Breast epithelium (tissue), 4 donors: ENCODE data around the gene PLA2G15. TPM values are rescaled to one million over a fixed set of nuclear protein-coding genes. Genes with fewer than 3 reads are reported as not detected.
A peak's percentile ranks its signal among the peaks of the same experiment; 100 is the strongest.
"Not testable (repeated sequence)": the region's sequence is repeated elsewhere in the genome, so short reads cannot be mapped to it uniquely, and the experiment has no call there.

Experiments used
- DNase-seq, 2 donors: peaks; one replicate each; pipeline ENCODE4 v3.0.0-alpha.2; 2019; ENCODE audit warnings: low spot score in 2 of 2
- H3K27ac ChIP-seq, 2 donors: fragments of 200-600 bp; sonication (generic) in 1 of 2; one replicate each; pipeline ENCODE4 v1.5.1; 2016 to 2019; ENCODE audit warnings: mild to moderate bottlenecking in 1 of 2
- H3K27me3 ChIP-seq, 2 donors: fragments of 200-600 bp; sonication (generic) in 1 of 2; one replicate each; pipeline versions ENCODE4 v1.5.1 to v1.6.0; 2017 to 2019; ENCODE audit warnings: control low read depth in 1 of 2, mild to moderate bottlenecking in 1 of 2
- H3K36me3 ChIP-seq: fragments of 200-600 bp; one replicate; pipeline ENCODE4 v1.5.1; 2019
- H3K4me1 ChIP-seq, 2 donors: fragments of 200-600 bp; sonication (generic); one replicate each; pipeline ENCODE4 v1.5.1; 2016 to 2019; ENCODE audit warnings: control low read depth in 1 of 2
- H3K4me3 ChIP-seq, 3 donors: fragments of 200-600 bp; sonication (generic); 1 replicate in 2 of 3; 2 replicates in 1 of 3; pipeline ENCODE4 v1.5.1; 2016 to 2019; ENCODE audit warnings: mild to moderate bottlenecking in 3 of 3, moderate library complexity in 2 of 3
- H3K9me3 ChIP-seq, 2 donors: fragments of 200-600 bp; sonication (generic) in 1 of 2; one replicate each; pipeline ENCODE4 v1.5.1; 2016 to 2019; ENCODE audit warnings: control low read depth in 1 of 2
- CTCF ChIP-seq, 3 donors: fragments of 450-650 bp; IDR thresholded peaks; one replicate each; pipeline ENCODE4 v1.5.1; 2016 to 2017; ENCODE audit warnings: antibody characterized with exemption in 3 of 3, mild to moderate bottlenecking in 3 of 3, moderate library complexity in 3 of 3
- POLR2A ChIP-seq: fragments of 450-650 bp; IDR thresholded peaks from one replicate; pipeline ENCODE4 v1.6.1; 2016; ENCODE audit warnings: antibody characterized with exemption, mild to moderate bottlenecking, moderate library complexity
- POLR2AphosphoS5 ChIP-seq, 3 donors: sonication (generic); formaldehyde crosslinking; IDR thresholded peaks; one replicate each; pipeline ENCODE4 v1.6.1; 2017; ENCODE audit warnings: antibody characterized with exemption in 3 of 3
- intact Hi-C: fragments of 100-400 bp; cut with DNase I; formaldehyde crosslinking; loops from one replicate; pipeline ENCODE4 v1.15.1; 2023; ENCODE audit warnings: low total_unique reads
- total RNA-seq, 3 donors: library from RNA; depleted of rRNA; stranded (reverse); fragments of >200 nt; gene quantifications; one replicate each; pipeline ENCODE4 v1.1.0, GENCODE V29; 2016

PLA2G15 gene
- total RNA-seq, 3 donors from 2014 or later = 15.4 to 34.7 (median 19.8) TPM

GRCh38 chr16:68287276-68288251 is 42.4 kb downstream of the PLA2G15 start:
- intact Hi-C loops = no loop called here
- peak; percentile 11 to 26 (median 14) for TF ChIP-seq CTCF (IDR thresholded peaks at IDR 0.05)
- no peak for TF ChIP-seq POLR2A
- TF ChIP-seq POLR2AphosphoS5 (IDR thresholded peaks at IDR 0.05) = peak; percentile 20 to 53 (median 37)
- Histone ChIP-seq H3K4me3 (peak overlapping the region in 1 of 3 donors; percentile 15), H3K36me3 (no peaks in the 10 kb centered on the region), H3K9me3 (no peaks in the 10 kb centered on the region), H3K4me1 (peaks cover 0 to 13% of the 10 kb centered on the region in 2 donors), H3K27me3 (no peaks in the 10 kb centered on the region), H3K27ac (peak overlapping the region; percentile 84 to 95)
- DNase-seq = peak; percentile 40 to 72

- Histone ChIP-seq H3K27ac (peak overlapping the region; percentile 84 to 95), H3K27me3 (no peaks in the 10 kb centered on the region), H3K4me3 (peak overlapping the region in 1 of 3 donors; percentile 15), H3K36me3 (no peaks in the 10 kb centered on the region), H3K9me3 (no peaks in the 10 kb centered on the region), H3K4me1 (peaks cover 0 to 13% of the 10 kb centered on the region in 2 donors)
- intact Hi-C loops = no loop called here
- DNase-seq = no peak
- TF ChIP-seq POLR2AphosphoS5 (IDR thresholded peaks at IDR 0.05) = no peak
- no peak for TF ChIP-seq CTCF (IDR thresholded peaks at IDR 0.05)
- no peak for TF ChIP-seq POLR2A
Observed at GRCh38 chr16:68288252-68288650, 43.1 kb downstream of the PLA2G15 start.

GRCh38 chr16:68288796-68289195 is 43.6 kb downstream of the PLA2G15 start:
- H3K36me3 ChIP-seq, H3K4me3 ChIP-seq, H3K9me3 ChIP-seq, H3K27me3 ChIP-seq, intact Hi-C loops, DNase-seq: not testable (repeated sequence)
- peaks cover 0 to 13% of the 10 kb centered on the region in 2 donors for H3K4me1 ChIP-seq
- peak overlapping the region; percentile 84 to 95 for H3K27ac ChIP-seq

DNA sequence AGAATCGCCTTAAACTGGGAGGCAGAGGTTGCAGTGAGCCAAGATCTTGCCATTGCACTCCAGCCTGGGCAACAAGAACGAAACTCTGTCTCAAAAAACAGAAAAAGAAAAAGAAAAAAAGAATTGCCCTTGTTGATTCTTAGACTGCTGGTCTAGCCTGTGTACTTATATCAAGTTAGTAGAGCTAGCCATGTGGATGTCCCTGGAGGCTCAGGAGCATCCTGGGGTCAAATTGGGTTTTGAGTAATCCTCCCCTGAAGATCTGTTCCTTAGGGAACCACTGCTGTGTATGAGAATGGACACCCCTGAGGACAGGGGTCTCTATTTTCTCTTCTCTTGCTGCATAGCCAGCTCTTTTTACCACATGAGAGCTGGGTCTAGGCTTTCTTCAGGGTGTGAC is 44.0 kb downstream of the PLA2G15 start:
- no peak for TF ChIP-seq POLR2AphosphoS5 (IDR thresholded peaks at IDR 0.05)
- no peak for TF ChIP-seq POLR2A
- no peak for TF ChIP-seq CTCF (IDR thresholded peaks at IDR 0.05)
- no peak for DNase-seq
- Histone ChIP-seq H3K9me3 (no peaks in the 10 kb centered on the region), H3K4me3 (no peak overlapping the region), H3K27ac (peak overlapping the region; percentile 54 to 77), H3K4me1 (peaks cover 0 to 13% of the 10 kb centered on the region in 2 donors), H3K36me3 (no peaks in the 10 kb centered on the region), H3K27me3 (no peaks in the 10 kb centered on the region)
- intact Hi-C loops = no loop called here

GRCh38 chr16:68289621-68290329 is 44.6 kb downstream of the PLA2G15 start:
- Histone ChIP-seq H3K9me3 (no peaks in the 10 kb centered on the region), H3K27ac (peak overlapping the region; percentile 54 to 77), H3K36me3 (no peaks in the 10 kb centered on the region), H3K27me3 (no peaks in the 10 kb centered on the region), H3K4me1 (peaks cover 0 to 13% of the 10 kb centered on the region in 2 donors), H3K4me3 (no peak overlapping the region)
- no peak for DNase-seq
- TF ChIP-seq CTCF (IDR thresholded peaks at IDR 0.05) (no peak), POLR2A (no peak), POLR2AphosphoS5 (IDR thresholded peaks at IDR 0.05) (no peak)
- intact Hi-C loops = no loop called here
